Vagina (tissue), 2 donors: ENCODE measurements around the gene ETHE1.

Experiments
- CTCF ChIP-seq, 3 experiments: fragments of 450-650 bp in 2 of 3; fragments of 200-600 bp in 1 of 3; sonication (generic) in 1 of 3; IDR thresholded peaks; one replicate each; pipeline ENCODE4 v1.5.1; 2017 to 2019; ENCODE audit warnings: antibody characterized with exemption in 3 of 3, mild to moderate bottlenecking in 2 of 3, moderate library complexity in 2 of 3
- POLR2AphosphoS5 ChIP-seq, 2 donors: sonication (generic); formaldehyde crosslinking; IDR thresholded peaks; one replicate each; pipeline ENCODE4 v1.9.0; 2017; ENCODE audit warnings: antibody characterized with exemption in 2 of 2, mild to moderate bottlenecking in 2 of 2, low read depth in 1 of 2; ENCODE audit not compliant: insufficient read depth in 1 of 2

- TF ChIP-seq CTCF (IDR thresholded peaks at IDR 0.05) (no peak), POLR2AphosphoS5 (IDR thresholded peaks at IDR 0.05; ENCODE audit: insufficient read depth in 1 of 2, low read depth in 1 of 2) (no peak)
These were observed 69.2 kb downstream of the ETHE1 start for GRCh38 chr19:43457809-43458208.
